CD4-positive, alpha-beta T cell treated with Interleukin-6 for 4 hours (primary cell): Measurements from ENCODE around the gene LILRB4.
"Not testable (repeated sequence)": the region's sequence is repeated elsewhere in the genome, so short reads cannot be mapped to it uniquely, and the experiment has no call there.

Experiments
- DNase-seq: peaks from one replicate; pipeline ENCODE4 v3.0.0-alpha.2; 2020; ENCODE audit warnings: mixed read lengths

LILRB4 gene

DNA sequence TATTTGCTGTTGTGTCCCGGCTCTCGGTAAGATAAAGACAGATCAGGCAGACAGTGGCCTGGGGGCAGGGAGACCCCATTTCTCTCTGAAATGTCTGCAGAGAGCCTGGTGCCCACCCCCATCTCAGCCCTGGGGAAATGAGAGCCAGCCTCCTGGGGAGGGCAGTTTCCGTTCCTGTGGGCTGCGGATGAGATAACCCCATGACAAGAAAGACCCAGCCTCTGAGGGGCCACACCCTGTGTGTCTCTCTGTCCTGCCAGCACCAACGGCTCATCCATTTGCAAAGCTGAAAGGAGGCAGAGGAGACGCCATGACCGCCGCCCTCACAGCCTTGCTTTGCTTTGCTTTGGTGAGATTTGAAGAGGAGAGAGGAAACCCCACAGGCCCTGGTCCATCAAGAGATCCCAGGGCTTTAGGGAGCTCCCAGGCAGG, 33.3 kb downstream of the LILRB4 start:
- no peak for DNase-seq

DNA sequence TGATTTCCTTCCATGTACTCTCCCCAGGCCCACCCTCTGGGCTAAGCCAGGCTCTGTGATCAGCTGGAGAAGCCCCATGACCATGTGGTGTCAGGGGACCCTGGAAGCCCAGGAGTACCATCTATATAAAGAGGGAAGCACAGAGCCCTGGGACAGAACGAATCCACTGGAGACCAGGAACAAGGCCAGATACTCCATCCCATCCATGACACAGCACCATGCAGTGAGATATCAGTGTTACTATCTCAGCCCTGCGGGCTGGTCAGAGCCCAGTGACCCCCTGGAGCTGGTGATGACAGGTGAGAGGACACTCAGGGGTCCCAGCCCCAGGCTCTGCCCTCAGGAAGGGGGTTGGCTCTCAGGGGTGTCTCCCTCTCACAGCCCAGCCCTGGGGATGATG, 34.0 kb downstream of the LILRB4 start:
- no peak for DNase-seq

DNA sequence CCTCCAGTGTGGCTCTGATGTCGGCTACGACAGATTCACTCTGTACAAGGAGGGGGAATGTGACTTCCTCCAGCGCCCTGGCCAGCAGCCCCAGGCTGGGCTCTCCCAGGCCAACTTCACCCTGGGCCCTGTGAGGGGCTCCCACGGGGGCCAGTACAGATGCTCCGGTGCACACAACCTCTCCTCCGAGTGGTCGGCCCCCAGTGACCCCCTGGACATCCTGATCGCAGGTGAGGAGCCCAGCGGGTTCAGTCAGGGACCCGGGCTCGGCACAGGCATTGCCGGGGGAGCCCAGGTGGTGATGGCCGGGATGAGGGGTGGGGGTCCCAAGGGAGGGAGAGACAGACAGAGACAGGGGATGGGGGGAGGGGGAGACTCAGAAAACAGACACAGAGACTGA, 34.9 kb downstream of the LILRB4 start:
- DNase-seq = not testable (repeated sequence)

DNA sequence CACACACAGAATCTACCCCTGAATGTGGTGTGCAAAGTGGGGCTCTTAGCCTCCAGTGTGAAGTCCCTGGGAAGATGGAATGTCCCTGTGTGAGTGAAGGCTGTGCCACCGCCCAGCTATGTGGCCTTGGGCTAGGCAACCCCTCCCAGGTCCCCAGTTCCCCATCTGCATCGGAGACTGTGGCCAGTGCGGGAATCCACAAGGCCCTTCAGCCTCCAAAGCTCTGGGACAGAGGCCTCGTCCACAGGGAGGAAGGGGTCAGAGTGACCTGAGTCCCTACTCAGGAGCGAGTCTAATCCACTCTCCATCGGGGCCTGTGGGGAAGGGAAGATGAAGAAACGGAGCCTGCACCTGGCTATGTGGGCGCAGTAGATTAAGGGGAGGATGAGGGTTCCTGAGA, 42.1 kb downstream of the LILRB4 start:
- DNase-seq = no peak

DNA sequence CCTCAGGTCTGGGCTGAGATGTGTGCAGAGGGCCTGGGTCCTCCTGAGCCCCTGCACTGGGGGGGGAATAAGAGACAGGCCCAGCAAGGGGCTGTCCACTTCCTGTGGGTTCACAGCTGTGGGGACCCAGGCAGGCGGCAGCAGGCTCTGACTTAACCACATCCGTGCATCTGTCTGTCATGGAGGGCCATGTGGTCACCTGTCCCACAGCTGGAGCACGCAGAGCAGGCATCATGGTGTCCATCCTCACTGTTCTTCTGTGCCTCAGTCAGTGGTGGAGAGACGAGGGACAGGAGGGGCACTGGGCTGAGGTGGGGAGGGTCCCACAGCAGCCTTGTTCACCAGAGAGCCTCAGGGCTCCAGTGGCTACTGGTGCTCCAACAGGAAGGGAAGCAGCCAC, 45.2 kb downstream of the LILRB4 start:
- no peak for DNase-seq

DNA sequence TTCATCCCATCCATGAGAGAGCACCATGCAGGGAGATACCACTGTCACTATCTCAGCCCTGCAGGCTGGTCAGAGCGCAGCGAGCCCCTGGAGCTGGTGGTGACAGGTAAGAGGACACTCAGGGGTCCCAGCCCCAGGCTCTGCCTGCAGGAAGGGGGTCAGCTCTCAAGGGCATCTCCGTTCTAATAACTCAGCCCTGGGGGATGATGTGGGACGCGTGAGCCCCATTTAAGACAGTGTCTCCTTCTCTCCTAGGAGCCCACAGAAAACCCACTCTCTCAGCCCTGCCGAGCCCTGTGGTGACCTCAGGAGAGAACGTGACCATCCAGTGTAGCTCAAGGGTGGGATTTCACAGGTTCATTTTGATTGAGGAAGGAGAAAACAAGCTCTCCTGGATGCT, 46.0 kb downstream of the LILRB4 start:
- no peak for DNase-seq

DNA sequence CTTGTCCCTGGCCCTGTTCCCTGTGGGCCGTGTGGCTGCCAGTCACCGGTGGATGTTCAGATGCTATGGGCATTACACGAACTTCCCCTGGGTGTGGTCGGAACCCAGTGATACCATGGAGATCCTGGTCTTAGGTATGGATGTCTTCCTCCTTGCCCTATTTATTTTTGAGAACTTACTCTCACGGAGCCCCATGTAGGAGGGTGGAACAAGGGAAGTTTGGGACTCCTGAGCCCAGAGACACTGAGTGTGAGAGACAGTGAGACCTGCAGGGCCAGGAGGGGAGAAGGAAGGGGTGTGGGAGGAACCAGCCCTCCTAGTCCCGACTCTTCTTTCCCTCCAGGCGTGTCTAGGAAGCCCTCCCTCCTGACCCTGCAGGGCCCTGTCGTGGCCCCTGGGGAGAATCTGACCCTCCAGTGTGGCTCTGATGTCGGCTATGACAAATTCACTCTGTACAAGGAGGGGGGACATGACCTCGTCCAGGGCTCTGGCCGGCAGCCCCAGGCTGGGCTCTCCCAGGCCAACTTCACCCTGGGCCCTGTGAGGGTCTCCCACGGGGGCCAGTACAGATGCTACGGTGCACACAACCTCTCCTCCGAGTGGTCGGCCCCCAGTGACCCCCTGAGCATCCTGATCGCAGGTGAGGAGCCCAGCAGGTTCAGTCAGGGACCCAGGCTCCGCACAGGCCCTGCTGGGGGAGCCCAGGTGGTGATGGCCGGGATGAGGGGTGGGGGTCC, 46.6 kb downstream of the LILRB4 start:
- DNase-seq = no peak

DNA sequence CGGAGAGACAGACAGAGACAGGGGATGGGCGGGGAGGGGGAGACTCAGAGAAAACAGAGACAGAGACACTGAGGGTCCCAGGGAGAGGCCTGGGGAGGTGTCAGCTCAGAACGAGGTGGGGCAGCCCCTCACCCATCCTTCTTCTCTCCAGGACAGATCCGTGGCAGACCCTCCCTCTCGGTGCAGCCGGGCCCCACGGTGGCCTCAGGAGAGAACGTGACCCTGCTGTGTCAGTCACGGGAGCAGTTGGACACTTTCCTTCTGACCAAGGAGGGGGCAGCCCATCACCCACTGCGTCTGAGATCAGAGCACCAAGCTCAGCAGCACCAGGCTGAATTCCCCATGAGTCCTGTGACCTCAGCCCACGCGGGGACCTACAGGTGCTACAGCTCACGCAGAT, 47.2 kb downstream of the LILRB4 start:
- DNase-seq = not testable (repeated sequence)
